ENCODE results near the gene KCTD1.

- TF ChIP-seq CTCF (conservative IDR thresholded peaks at IDR 0.05; ENCODE audit: low read depth, low read length), result no peak
- no peak for TF ChIP-seq EZH2 (IDR thresholded peaks at IDR 0.05; ENCODE audit: borderline replicate concordance, low read depth, low read length, poor library complexity, severe bottlenecking)
Measured at GRCh38 chr18:26538524-26538923, 9.8 kb downstream of the KCTD1 start.
